OCI-LY7 (cell line): ENCODE results near the gene ECT2L.

ENCODE experiments used
- CTCF ChIP-seq: fragments of 200-600 bp; sonication (generic); conservative IDR thresholded peaks from 2 replicates; pipeline ENCODE4 v1.5.1; 2014; ENCODE audit warnings: mild to moderate bottlenecking, antibody characterized with exemption, low read length, moderate library complexity, mixed read lengths
- EZH2phosphoT487 ChIP-seq: fragments of 200-600 bp; sonication (generic); IDR thresholded peaks from 2 replicates; pipeline ENCODE4 v1.6.1; 2018; ENCODE audit warnings: low read depth, borderline replicate concordance, mild to moderate bottlenecking, mixed run types, antibody characterized with exemption, low read length, moderate library complexity, mixed read lengths

DNA sequence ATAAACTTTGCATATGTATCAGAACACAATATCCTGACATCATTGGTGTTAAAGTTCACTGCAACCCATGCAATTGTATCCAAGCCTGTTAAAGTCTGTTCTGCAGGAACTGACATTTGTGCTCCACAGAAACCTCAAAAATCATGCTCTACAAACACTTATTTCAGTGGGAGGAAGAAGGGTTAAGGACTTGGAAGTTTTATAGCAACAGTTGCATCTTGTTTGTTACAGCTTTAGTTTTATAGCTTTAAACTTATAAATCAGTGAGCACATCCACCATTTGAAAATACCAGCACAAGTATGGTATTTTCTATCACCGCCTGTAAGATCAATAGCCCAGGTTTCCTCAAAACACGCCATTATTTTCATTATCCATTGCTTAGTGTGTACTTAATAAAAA is 884 bp downstream of the ECT2L start:
- TF ChIP-seq CTCF (no peak), EZH2phosphoT487 (no peak)
